NCI-H524 (cell line): ENCODE results near the gene ATRN.
"Not testable (repeated sequence)": the region's sequence is repeated elsewhere in the genome, so short reads cannot be mapped to it uniquely, and the experiment has no call there.

ENCODE experiments used
- DNase-seq, 2 experiments: peaks; one replicate each; lab custom pipeline; 2025; lab: John Stamatoyannopoulos, UW

ATRN gene

DNA sequence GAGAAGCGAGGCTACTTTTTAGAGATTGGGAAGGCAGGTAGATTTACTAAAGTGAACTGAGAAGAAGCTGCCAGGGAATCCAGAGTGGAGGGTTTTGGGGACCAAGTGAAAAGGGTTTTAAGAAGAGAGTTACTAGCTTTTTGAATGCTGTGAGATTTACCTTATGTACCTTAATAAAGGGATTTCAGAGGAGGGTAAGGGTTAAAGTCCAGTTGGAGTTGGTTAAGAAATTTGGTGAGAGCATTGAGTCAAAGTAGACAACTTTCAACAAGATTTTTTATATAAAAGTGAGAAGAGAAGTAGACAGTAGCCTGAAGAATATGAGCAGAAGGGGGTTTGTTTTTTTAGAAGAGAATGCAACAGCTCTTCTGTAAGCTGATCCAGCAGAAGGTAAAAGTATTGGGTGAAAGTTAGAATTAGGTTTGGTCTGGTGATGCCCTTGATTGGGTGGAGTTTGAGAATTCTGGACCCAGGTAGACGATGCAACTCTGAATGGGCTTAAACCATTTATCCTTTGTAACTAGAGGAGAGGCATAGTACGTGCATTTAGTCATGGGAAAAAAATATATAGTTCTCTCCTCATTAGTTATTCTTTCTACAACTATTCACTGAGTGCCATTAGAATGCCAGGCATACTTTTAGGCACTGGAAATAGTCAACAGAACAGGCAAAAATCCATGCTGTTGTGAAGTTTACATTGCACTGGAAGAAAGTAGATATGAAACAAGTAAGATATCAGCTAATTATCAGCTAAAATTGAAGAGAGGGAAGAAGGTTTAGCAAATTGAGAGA lies 44.8 kb downstream of the ATRN start:
- no peak for DNase-seq

DNA sequence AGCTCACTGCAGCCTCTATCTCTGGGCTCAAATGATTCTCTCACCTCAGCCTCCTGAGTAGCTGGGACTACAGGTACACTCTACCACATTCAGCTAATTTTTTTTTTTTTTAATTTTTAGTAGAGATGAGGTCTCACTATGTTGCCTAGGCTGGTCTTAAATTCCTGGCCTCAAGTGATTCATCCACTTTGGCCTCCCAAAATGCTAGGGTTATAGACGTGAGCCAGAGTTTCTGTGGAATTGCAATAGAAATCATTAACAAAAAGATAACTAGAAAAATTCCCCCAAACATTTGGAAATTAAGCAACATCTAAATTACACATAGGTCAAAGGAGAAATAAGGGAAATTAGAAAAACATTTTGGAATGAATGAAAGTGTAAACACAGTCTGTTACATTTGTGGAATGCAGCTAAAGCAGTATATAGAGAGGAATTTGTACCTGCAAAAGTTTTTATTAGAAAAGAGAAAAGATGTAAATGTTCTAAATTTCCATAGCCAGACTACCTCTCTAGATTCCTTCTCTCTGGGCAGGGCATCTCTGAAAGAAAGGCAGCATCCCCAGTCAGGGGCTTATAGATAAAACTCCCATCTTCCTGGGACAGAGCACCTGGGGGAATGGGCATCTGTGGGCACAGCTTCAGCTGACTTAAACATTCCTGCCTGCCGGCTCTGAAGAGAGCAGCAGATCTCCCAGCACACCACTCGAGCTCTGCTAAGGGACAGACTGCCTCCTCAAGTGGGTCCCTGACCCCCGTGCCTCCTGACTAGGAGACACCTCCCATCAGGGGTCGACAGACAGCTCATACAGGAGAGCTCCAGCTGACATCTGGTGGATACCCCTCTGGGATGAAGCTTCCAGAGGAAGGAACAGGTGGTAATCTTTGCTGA lies 51.3 kb downstream of the ATRN start:
- DNase-seq, result no peak

DNA sequence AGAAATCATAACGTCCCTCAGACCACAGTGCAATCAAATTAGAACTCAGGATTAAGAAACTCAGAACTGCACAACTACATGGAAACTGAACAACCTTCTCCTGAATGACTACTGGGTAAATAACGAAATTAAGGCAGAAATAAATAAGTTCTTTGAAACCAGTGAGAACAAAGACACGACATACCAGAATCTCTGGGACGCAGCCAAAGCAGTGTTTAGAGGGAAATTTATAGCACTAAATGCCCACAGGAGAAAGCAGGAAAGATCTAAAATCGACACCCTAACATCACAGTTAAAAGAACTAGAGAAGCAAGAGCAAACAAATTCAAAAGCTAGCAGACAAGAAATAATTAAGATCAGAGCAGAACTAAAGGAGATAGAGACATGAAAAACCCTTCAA lies 53.9 kb downstream of the ATRN start:
- DNase-seq, result not testable (repeated sequence)

DNA sequence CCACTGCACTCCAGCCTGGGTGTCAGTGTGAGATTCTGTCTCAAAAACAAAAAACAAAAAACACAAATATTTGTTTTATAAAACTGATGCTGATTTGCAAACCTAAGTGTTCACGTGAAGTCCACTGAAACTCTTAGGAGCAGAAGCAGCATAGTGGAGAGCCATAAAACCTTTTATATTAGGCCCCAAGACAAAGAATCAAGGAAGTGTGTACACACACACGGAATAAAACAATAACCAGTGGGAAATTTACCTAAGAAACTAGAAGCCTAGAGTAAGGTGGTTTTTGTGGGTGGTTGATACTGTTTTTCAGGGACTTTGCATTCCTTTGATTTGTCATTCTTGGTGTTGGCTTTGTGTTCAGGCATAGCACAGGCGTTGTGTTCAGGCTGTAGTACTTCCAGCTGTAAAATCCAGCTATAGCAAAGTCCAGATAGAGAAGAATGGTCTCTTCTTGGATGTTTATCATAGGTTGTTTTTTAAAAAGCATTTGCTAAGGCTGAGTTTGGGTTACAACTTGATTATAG lies 61.3 kb downstream of the ATRN start:
- DNase-seq, result no peak

DNA sequence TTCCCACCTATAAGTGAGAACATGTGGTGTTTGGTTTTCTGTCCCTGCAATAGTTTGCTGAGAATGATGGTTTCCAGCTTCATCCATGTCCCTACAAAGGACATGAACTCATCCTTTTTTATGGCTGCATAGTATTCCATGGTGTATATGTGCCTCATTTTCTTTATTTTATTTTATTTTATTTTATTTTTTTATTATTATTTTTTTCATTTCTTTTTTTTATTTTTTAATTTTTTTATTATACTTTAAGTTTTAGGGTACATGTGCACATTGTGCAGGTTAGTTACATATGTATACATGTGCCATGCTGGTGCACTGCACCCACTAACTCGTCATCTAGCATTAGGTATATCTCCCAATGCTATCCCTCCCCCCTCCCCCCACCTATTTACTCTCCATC lies 66.9 kb downstream of the ATRN start:
- DNase-seq, result not testable (repeated sequence)

DNA sequence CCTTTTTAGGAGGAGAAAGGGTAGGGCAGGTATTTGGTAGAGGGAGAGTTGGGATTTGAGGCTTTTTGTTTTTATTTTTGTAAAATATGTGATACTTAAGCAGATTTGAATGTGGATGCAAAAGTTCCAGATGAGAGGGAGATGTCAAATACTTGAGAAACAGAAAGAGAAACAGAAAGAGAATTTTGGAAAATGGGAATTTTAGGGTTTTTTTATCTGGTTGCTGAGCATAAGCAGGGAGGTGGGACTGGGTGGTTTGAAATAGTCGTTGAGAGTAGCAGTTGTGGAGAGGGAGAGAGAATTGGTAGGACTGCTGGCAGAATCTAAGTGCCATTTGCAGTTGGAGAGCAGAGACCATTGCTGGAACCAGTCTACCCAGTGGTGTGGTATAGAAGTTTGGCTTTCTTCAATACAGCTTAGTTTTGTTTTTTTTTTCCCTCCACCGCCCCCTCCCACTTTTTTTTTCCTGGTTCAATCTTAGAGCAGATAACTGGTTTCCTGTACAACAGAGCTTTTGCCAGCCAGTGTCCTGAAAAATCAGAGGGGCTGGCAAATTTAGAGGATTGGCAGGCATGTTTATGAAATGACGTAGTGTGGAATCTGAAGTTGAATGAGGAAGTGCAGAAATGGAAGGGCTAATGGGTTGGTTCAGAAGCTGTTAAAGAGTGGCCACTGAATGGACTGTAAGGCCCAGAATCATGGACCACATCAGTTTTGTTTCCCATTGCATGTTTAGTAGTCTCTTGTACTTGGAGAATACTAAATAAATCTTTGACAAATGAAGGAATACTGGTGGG lies 68.7 kb downstream of the ATRN start:
- no peak for DNase-seq

DNA sequence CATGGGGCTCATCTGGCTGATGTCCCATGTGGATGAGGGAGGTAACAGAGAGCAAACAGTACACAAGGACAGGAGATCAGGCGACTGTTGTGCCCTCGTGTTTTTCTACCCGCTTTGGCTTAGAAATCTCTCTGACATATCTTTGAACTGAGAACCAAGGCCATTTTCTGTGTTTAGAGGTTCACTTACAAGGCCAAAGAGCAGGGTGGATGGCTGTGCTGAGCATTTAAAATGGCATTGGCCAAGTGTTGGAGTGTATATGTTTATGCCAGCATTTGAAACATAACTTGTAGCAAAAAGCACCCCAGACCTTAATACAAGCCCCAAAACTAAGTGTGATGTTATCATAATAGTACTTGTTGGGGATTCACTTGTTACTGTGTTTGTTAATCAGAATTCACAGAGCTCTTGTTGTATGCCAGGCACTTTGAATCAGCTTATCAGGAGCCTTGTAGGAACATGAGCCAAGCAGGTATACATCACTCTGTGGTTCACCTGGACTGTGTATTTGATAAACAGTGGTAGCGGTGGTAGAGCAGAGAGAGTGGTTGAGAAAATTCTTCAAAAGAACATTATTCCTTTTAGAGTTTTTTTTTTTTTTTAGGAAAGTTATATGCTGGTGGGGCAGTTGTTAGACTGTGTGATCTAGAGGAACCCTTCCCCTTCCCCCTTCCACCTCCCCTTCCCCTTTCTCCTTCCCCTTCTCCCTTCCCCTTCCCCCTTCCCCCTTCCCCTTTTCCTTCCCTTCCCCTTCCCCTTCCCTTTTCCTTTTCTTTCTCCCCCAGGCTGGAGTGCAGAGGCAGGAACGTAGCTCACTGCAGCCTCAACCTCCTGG lies 71.3 kb downstream of the ATRN start:
- DNase-seq, result no peak

DNA sequence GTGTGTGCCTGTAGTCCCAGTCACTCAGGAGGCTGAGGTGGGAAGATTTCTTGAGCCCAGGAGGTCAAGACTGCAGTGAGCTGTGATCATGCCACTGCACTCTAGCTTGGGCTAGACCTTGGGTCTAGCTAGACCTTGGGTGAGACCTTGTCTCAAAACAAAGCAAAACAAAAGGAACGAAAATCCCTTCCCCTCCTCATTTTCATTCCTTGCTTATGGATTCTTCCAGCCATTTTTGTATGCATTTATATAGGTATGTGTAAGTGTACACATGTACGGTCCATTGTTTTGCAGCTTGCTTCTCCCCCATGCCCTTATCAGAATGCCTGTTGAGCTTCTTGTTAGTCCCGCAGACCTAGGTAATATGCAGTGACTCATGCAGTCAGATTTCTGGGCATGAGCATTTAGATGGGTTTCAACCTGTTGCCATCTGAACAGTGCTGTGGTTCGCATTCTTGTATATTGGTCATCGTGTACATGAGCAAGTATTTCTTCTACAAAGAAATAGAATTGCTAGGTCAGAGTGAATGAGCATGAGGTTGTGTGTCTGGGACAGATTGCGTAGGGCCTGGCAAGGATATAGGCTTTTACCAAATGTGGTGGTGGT lies 73.2 kb downstream of the ATRN start:
- DNase-seq, result no peak

DNA sequence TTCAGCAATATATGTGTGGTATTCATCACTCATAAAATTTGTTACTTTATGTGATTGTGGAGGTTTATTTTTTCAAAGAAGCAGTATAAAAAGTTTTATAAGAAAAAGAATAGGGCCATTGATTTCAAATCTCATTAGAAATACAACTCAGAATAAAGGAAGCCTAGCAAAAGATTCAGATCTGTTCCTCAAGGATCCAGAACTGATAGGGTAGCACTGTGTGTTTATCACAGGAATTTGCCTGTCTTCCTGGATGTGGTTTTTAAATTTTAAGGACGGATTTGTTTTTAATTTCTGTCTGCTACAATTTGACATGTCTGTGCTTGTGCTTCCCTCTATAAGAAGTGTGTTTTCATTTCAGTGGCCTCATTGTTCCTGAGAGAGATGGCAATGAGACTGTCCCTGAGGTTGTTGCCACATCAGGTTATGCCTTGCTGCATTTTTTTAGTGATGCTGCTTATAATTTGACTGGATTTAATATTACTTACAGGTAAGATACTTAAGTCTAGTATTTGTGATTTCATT lies 74.6 kb downstream of the ATRN start:
- no peak for DNase-seq

DNA sequence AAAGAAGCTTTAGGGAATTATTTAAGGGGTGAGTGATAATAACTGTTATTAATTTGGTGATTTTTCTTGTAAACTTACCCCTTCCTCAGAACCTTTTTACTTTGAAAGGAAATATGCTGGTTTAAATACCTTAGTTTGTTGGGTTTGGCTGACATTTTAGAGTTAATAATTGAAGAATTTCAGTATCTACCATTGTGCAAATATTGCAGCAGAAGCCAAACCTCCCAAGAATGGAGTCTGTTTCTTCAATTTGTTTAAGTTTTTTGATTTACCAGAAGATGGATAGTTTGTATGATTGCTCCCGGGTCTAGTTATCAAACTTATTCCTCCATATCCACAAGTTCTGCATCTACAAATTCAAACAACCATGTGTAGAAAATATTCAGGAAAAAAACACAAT lies 77.1 kb downstream of the ATRN start:
- no peak for DNase-seq

DNA sequence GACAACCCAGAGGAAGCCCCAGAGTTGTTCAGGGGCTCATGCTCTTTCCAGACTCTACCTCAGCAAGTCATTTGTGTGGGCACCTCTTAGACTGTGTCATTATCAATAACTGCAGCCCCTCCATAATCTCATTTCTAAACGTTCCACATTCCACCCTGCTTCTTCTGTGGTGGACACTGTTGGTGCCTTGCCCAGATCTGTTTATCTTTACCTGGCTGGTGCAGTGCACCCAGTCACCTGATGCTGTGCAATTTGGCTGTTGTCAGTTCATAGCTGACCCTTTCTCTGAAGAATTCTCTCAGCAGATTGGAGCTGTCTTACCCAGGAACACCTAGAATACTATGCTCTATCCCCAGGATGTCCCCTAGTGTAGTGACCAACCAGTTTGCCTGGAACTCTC lies 80.0 kb downstream of the ATRN start:
- DNase-seq, result no peak

DNA sequence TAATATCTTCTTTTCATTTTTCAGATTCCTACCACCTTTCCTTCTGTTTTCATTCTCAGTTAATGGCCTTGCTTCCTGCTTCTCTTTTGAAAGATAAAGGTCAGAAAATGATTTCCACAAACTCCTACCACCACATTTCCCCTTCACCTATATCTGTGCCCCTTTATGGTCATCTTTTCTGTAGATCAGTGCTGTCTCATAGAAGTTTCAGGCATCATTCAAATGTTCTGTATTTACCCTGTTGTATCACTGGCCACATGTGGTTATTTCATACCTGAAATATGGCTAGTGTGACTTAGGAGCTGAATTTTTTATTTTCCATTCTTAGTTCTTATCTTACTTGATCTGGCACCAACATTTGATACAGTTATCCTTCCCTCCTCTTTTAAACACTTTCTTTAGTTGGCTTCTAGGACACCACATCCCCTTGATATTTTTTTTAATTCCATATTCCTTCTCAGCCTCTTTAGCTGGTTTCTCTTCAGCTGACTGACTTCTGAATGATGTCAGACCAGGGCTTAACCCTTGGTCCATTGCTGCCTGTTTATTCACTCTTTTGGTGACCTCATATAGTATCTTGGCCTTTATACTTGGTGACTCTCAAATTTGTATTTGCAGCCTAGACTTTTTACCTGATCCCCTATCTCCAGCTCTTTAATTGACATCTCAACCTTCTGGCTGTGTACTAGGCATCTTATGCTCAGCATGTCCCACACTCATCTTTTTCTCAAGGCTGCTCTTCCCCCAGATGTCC lies 81.0 kb downstream of the ATRN start:
- no peak for DNase-seq

DNA sequence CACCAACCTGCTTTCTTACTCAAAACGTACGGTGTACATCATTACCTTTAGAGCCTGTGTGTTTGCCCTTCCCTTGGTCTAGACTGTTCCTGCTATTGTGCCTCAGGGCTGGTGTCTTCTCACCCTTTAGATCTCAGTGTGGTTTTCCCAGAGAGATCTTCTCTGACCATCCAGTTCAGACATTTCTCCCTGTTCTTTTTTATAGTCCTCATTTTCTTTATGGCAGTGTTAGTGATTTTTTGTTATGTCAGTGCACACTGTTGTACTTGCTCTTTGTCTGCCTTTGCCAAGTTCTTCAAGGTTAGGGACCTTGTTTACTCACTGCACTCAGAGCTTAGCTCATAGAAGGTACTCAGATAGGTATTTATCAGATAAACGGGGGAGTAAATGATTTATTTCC lies 82.8 kb downstream of the ATRN start:
- no peak for DNase-seq

DNA sequence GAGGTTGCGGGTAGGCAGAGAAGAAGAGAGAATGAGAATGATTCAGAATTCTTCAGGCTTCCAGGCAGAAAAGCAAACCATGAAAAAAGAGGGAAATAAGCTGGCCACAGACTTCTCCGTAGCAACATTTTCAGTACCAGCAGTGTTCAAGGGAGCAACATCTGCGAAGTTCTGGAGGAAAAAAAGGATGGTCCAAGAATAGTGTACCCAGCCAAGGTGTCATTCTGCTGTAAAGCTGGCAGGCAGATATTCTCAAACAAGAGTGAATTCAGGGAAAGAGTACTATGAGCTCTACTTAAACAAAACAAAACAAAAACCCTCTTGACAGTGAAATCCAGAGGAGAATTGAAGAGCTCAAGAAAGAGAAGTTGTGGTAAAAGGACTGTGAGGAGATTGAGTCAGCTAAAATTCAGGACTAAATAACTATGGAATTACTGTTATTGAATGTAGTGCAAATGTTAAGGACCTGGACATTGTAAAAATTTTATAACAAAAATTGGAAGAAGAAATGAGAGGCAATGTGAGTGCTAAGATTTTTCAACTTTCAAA lies 86.5 kb downstream of the ATRN start:
- DNase-seq, result no peak

DNA sequence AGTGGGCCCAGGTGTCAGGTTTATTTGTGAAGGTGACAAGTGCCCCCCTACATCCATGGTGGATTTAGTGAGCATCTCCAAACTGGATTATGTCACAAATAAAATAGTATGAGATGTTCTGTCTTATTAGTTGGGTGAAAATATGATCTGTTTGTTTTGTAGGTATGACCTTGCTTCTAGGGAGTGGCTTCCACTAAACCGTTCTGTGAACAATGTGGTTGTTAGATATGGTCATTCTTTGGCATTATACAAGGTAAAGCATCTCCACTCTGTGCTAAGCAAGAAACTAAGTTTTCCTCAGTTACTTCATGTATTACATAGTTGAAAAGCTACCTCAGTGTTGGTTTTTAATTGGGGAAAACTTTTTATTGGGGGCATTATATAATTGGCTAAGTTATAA lies 88.4 kb downstream of the ATRN start:
- no peak for DNase-seq

DNA sequence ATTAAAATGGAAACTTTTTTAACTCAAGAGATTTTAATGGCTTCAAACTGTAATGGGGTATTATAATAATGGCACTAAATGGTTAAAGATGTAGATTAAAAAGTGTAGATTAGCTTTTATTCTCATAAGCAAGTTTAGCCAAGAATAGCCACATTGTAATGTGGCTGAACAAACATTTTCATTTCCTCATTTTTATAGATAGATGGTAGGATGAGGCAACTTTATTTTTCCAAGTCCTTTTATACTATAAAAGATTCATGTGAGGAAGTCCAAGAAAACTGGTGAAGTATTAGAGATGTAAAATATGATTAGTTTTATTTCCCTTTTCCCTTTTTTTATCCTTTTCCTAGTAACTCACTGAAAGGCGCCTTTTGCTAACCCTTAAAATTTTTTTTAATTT lies 88.8 kb downstream of the ATRN start:
- no peak for DNase-seq

DNA sequence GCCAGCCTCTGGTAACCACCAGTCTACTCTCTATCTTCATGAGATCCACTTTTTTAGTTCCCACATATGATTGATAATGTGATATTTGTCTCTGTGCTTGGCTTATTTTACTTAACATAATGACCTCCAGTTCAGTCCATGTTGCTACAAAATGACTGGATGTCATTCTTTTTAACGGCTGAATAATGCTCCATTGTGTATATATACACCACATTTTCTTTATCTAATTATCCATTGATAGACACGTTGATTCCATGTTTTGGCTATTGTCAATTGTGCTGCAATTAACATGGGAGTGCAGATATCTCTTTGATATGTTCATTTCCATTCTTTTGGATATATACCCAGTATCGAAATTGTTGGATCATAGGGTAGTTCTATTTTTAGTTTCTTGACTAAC lies 89.3 kb downstream of the ATRN start:
- DNase-seq, result no peak

DNA sequence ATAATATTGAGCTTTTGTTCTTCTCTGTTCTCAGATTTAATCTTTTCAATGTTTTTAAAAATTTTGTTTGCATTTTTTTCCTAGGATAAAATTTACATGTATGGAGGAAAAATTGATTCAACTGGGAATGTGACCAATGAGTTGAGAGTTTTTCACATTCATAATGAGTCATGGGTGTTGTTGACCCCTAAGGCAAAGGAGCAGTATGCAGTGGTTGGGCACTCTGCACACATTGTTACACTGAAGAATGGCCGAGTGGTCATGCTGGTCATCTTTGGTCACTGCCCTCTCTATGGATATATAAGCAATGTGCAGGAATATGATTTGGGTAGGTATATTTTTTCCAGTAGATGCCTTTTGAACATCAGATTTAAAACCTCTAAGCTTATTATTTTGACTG lies 89.8 kb downstream of the ATRN start:
- DNase-seq, result no peak

DNA sequence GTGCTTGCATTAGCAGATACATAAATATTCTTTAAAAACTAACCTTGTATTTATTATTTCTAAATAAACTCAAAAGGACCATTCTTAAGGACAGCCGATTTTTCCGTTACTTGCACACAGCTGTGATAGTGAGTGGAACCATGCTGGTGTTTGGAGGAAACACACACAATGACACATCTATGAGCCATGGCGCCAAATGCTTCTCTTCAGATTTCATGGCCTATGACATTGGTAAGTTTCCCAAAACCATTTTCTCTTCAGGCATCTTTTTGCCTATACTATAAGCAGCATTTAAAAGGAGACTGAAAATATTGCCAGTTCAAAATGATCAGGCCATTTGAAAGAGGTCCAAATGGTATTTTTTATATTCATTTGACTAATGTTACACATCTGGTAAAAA lies 92.3 kb downstream of the ATRN start:
- DNase-seq, result no peak
